GM18498 (cell line): ENCODE results near the gene RAVER2.
"Not testable (repeated sequence)": the region's sequence is repeated elsewhere in the genome, so short reads cannot be mapped to it uniquely, and the experiment has no call there.

Experiments used
- ATAC-seq: cut with Tn5 transposase; IDR thresholded peaks from one replicate; pipeline ENCODE4 v1.9.1; 2021; ENCODE audit warnings: mild to moderate bottlenecking, moderate library complexity; ENCODE audit not compliant: unreplicated experiment

RAVER2 gene

GRCh38 chr1:64748222-64748621 is 3.3 kb downstream of the RAVER2 start:
- ATAC-seq: no peak

GRCh38 chr1:64748706-64749105 is 3.8 kb downstream of the RAVER2 start:
- no peak for ATAC-seq

- no peak for ATAC-seq
These were observed 5.2 kb downstream of the RAVER2 start for GRCh38 chr1:64750092-64750491.

GRCh38 chr1:64750875-64751274 is 6.0 kb downstream of the RAVER2 start:
- ATAC-seq: no peak

GRCh38 chr1:64754173-64754572 is 9.3 kb downstream of the RAVER2 start:
- ATAC-seq: no peak

GRCh38 chr1:64755361-64755760 is 10.5 kb downstream of the RAVER2 start:
- no peak for ATAC-seq

GRCh38 chr1:64756770-64757169 is 11.9 kb downstream of the RAVER2 start:
- no peak for ATAC-seq

GRCh38 chr1:64757213-64757612 is 12.3 kb downstream of the RAVER2 start:
- ATAC-seq: no peak

- ATAC-seq: no peak
These were observed 13.4 kb downstream of the RAVER2 start for GRCh38 chr1:64758233-64758632.

GRCh38 chr1:64759968-64760367 is 15.1 kb downstream of the RAVER2 start:
- no peak for ATAC-seq

- no peak for ATAC-seq
These were observed 20.1 kb downstream of the RAVER2 start for GRCh38 chr1:64765012-64765411.

- no peak for ATAC-seq
These were observed 21.0 kb downstream of the RAVER2 start for GRCh38 chr1:64765826-64766225.

- no peak for ATAC-seq
These were observed 21.6 kb downstream of the RAVER2 start for GRCh38 chr1:64766429-64766828.

GRCh38 chr1:64769482-64769881 is 24.6 kb downstream of the RAVER2 start:
- no peak for ATAC-seq

GRCh38 chr1:64769971-64770370 is 25.1 kb downstream of the RAVER2 start:
- ATAC-seq: no peak

- not testable (repeated sequence) for ATAC-seq
These were observed 28.4 kb downstream of the RAVER2 start for GRCh38 chr1:64773306-64773705.

GRCh38 chr1:64775113-64775512 is 30.2 kb downstream of the RAVER2 start:
- no peak for ATAC-seq

- ATAC-seq: not testable (repeated sequence)
These were observed 37.2 kb downstream of the RAVER2 start for GRCh38 chr1:64782044-64782443.

GRCh38 chr1:64782848-64783247 is 38.0 kb downstream of the RAVER2 start:
- ATAC-seq: not testable (repeated sequence)

GRCh38 chr1:64790832-64791487 is 46.1 kb downstream of the RAVER2 start:
- no peak for ATAC-seq

GRCh38 chr1:64798872-64799271 is 54.0 kb downstream of the RAVER2 start:
- no peak for ATAC-seq

GRCh38 chr1:64801851-64802523 is 57.1 kb downstream of the RAVER2 start:
- ATAC-seq: no peak

- no peak for ATAC-seq
These were observed 64.4 kb downstream of the RAVER2 start for GRCh38 chr1:64809309-64809708.
